MCF 10A (cell line): ENCODE results near the gene PRKCZ. TPM values are rescaled to one million over a fixed set of nuclear protein-coding genes. Genes with fewer than 3 reads are reported as not detected.

Source experiments
- BruUV-seq: library from RNA; stranded (reverse); fragments of 400-500 nt; replicated peaks from 2 replicates; lab custom pipeline; 2021; lab: Mats Ljungman, UMichigan
- CTCF ChIA-PET: fragments of 300-600 bp; sonication (Branson Sonifier 250); formaldehyde crosslinking; extraction: SDS; loops from one replicate; lab custom pipeline; 2021; ENCODE audit warnings: antibody characterized with exemption, inconsistent platforms; lab: Yijun Ruan, JAX
- POLR2A ChIA-PET: fragments of 300-600, 350-650 bp; sonication (Branson Sonifier 250); formaldehyde crosslinking; extraction: SDS; loops from one replicate; lab custom pipeline; 2020; ENCODE audit warnings: antibody characterized with exemption, inconsistent platforms; lab: Yijun Ruan, JAX
- DNase-seq: peaks from one replicate; pipeline ENCODE4 v3.0.0-alpha.2; 2018; ENCODE audit not compliant: unreplicated experiment
- H3K27ac Mint-ChIP-seq: one replicate; pipeline ENCODE4 v1.8.0; 2022; ENCODE audit warnings: mild to moderate bottlenecking, low read depth, mixed read lengths; ENCODE audit not compliant: unreplicated experiment
- H3K27me3 Mint-ChIP-seq: one replicate; pipeline ENCODE4 v1.8.0; 2022; ENCODE audit warnings: mixed read lengths; ENCODE audit not compliant: insufficient read depth, unreplicated experiment
- H3K36me3 Mint-ChIP-seq: one replicate; pipeline ENCODE4 v1.8.0; 2022; ENCODE audit warnings: mild to moderate bottlenecking, moderate library complexity, mixed read lengths; ENCODE audit not compliant: insufficient read depth, unreplicated experiment
- H3K4me1 Mint-ChIP-seq: one replicate; pipeline ENCODE4 v1.8.0; 2022; ENCODE audit warnings: mixed read lengths; ENCODE audit not compliant: insufficient read depth, unreplicated experiment
- H3K4me3 Mint-ChIP-seq: one replicate; pipeline ENCODE4 v1.8.0; 2022; ENCODE audit warnings: mild to moderate bottlenecking, moderate library complexity, mixed read lengths; ENCODE audit not compliant: unreplicated experiment
- H3K9me3 Mint-ChIP-seq: one replicate; pipeline ENCODE4 v1.8.0; 2022; ENCODE audit warnings: mixed read lengths; ENCODE audit not compliant: unreplicated experiment
- intact Hi-C: fragments of 100-400 bp; cut with micrococcal nuclease; formaldehyde crosslinking; loops from 2 replicates; pipeline ENCODE4 v1.14.1; 2022
- total RNA-seq: library from RNA; stranded (reverse); gene quantifications from 2 replicates; pipeline ENCODE4 v1.2.3, GENCODE V29; 2022
- TF ChIP-seq, protein P1 (sequence below): fragments of 200-600 bp; IDR thresholded peaks from one replicate; pipeline ENCODE4 v1.8.0; 2022; ENCODE audit warnings: antibody characterized with exemption, mild to moderate bottlenecking; ENCODE audit not compliant: unreplicated experiment

PRKCZ gene
- total RNA-seq, 1 experiment from 2014 or later, result 24.9 TPM

GRCh38 chr1:2177541-2177940, 127.3 kb downstream of the PRKCZ start:
- no peak overlapping the region for H3K27ac Mint-ChIP-seq
- H3K4me1 Mint-ChIP-seq, result no peaks in the 10 kb centered on the region
- no peaks in the 10 kb centered on the region for H3K27me3 Mint-ChIP-seq
- no peak overlapping the region for H3K4me3 Mint-ChIP-seq
- intact Hi-C loops, result no loop called here
- ChIA-PET POLR2A (interaction anchor here (0.5 kb wide), 1 partner anchor 12 kb away, joined by 3 read pairs; no protein-coding TSS in a partner anchor), CTCF (interaction anchor here (0.6 kb wide), 1 partner anchor 1247 kb away, joined by 3 read pairs; no protein-coding TSS in a partner anchor)
- TF ChIP-seq, protein P1, sequence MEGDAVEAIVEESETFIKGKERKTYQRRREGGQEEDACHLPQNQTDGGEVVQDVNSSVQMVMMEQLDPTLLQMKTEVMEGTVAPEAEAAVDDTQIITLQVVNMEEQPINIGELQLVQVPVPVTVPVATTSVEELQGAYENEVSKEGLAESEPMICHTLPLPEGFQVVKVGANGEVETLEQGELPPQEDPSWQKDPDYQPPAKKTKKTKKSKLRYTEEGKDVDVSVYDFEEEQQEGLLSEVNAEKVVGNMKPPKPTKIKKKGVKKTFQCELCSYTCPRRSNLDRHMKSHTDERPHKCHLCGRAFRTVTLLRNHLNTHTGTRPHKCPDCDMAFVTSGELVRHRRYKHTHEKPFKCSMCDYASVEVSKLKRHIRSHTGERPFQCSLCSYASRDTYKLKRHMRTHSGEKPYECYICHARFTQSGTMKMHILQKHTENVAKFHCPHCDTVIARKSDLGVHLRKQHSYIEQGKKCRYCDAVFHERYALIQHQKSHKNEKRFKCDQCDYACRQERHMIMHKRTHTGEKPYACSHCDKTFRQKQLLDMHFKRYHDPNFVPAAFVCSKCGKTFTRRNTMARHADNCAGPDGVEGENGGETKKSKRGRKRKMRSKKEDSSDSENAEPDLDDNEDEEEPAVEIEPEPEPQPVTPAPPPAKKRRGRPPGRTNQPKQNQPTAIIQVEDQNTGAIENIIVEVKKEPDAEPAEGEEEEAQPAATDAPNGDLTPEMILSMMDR, result no peak
- BruUV-seq, result no TSS peak
- H3K36me3 Mint-ChIP-seq, result peaks cover 6% of the 10 kb centered on the region
- H3K9me3 Mint-ChIP-seq, result no peaks in the 10 kb centered on the region
- no peak for DNase-seq

GRCh38 chr1:2177946-2178538, 127.8 kb downstream of the PRKCZ start:
- Mint-ChIP-seq H3K4me3 (no peak overlapping the region), H3K27me3 (no peaks in the 10 kb centered on the region), H3K4me1 (no peaks in the 10 kb centered on the region), H3K27ac (no peak overlapping the region), H3K9me3 (no peaks in the 10 kb centered on the region), H3K36me3 (peaks cover 2% of the 10 kb centered on the region)
- TF ChIP-seq, protein P1, result no peak
- ChIA-PET CTCF (interaction anchor here (1.5 kb wide), 1 partner anchor 38 kb away, joined by 3 read pairs; no protein-coding TSS in a partner anchor), POLR2A (no interaction called here)
- DNase-seq, result no peak
- BruUV-seq, result no TSS peak
- intact Hi-C loops, result no loop called here

- ChIA-PET POLR2A (no interaction called here), CTCF (interaction anchor here (1.5 kb wide), 1 partner anchor 39 kb away, joined by 3 read pairs; no protein-coding TSS in a partner anchor)
- TF ChIP-seq, protein P1, result no peak
- Mint-ChIP-seq H3K9me3 (no peaks in the 10 kb centered on the region), H3K36me3 (no peaks in the 10 kb centered on the region), H3K4me3 (no peak overlapping the region), H3K27me3 (no peaks in the 10 kb centered on the region), H3K4me1 (no peaks in the 10 kb centered on the region), H3K27ac (no peak overlapping the region)
- intact Hi-C loops, result no loop called here
- DNase-seq, result no peak
- no TSS peak for BruUV-seq
Measured at GRCh38 chr1:2178875-2179274, 128.7 kb downstream of the PRKCZ start.

GRCh38 chr1:2179283-2180013, 129.2 kb downstream of the PRKCZ start:
- H3K27me3 Mint-ChIP-seq, result no peaks in the 10 kb centered on the region
- H3K9me3 Mint-ChIP-seq, result no peaks in the 10 kb centered on the region
- ChIA-PET POLR2A (no interaction called here), CTCF (interaction anchor here (1.5 kb wide), 1 partner anchor 40 kb away, joined by 3 read pairs; no protein-coding TSS in a partner anchor)
- no peak overlapping the region for H3K4me3 Mint-ChIP-seq
- no peaks in the 10 kb centered on the region for H3K36me3 Mint-ChIP-seq
- TF ChIP-seq, protein P1, result no peak
- H3K4me1 Mint-ChIP-seq, result no peaks in the 10 kb centered on the region
- intact Hi-C loops, result no loop called here
- H3K27ac Mint-ChIP-seq, result no peak overlapping the region
- BruUV-seq, result no TSS peak
- DNase-seq, result no peak
